22Rv1 (cell line): ENCODE results near the gene LYRM1.
"Not testable (repeated sequence)": the region's sequence is repeated elsewhere in the genome, so short reads cannot be mapped to it uniquely, and the experiment has no call there.

Experiments used
- H3K27ac ChIP-seq: fragments of 450-650 bp; 2 replicates; pipeline ENCODE4 v1.5.1; 2017
- CTCF ChIP-seq: fragments of 450-650 bp; IDR thresholded peaks from 2 replicates; pipeline ENCODE4 v1.5.1; 2017; ENCODE audit warnings: mild to moderate bottlenecking
- ZFX ChIP-seq: fragments of 450-650 bp; IDR thresholded peaks from 2 replicates; pipeline ENCODE4 v1.6.1; 2017; ENCODE audit warnings: antibody characterized with exemption, borderline replicate concordance

Gene LYRM1

GRCh38 chr16:20939611-20940010 is 39.0 kb downstream of the LYRM1 start:
- H3K27ac ChIP-seq, result no peak overlapping the region
- TF ChIP-seq ZFX, result no peak
- TF ChIP-seq CTCF, result no peak

GRCh38 chr16:20940871-20941635 is 40.5 kb downstream of the LYRM1 start:
- TF ChIP-seq ZFX (no peak), CTCF (no peak)

GRCh38 chr16:20941636-20941926 is 41.0 kb downstream of the LYRM1 start:
- TF ChIP-seq ZFX (no peak), CTCF (no peak)
- no peak overlapping the region for H3K27ac ChIP-seq

More at GRCh38 chr16:20940871-20941635, 40.5 kb downstream of the LYRM1 start:
- H3K27ac ChIP-seq, result no peak overlapping the region

- H3K27ac ChIP-seq, result no peak overlapping the region
- no peak for TF ChIP-seq CTCF
- no peak for TF ChIP-seq ZFX
Observed at GRCh38 chr16:20942256-20942655, 41.7 kb downstream of the LYRM1 start.

GRCh38 chr16:20944861-20945574 is 44.4 kb downstream of the LYRM1 start:
- no peak for TF ChIP-seq CTCF
- H3K27ac ChIP-seq, result no peak overlapping the region

- not testable (repeated sequence) for H3K27ac ChIP-seq
Observed at GRCh38 chr16:20945575-20945875, 45.0 kb downstream of the LYRM1 start.

GRCh38 chr16:20946015-20946629 is 45.6 kb downstream of the LYRM1 start:
- no peak overlapping the region for H3K27ac ChIP-seq
- TF ChIP-seq CTCF (no peak), ZFX (no peak)
